OCI-LY7 (cell line): Measurements from ENCODE around the gene ACAN.

Experiments used
- EZH2phosphoT487 ChIP-seq: fragments of 200-600 bp; sonication (generic); IDR thresholded peaks from 2 replicates; pipeline ENCODE4 v1.6.1; 2018; ENCODE audit warnings: low read depth, borderline replicate concordance, mild to moderate bottlenecking, mixed run types, antibody characterized with exemption, low read length, moderate library complexity, mixed read lengths
- TF ChIP-seq, protein P1 (sequence below): fragments of 200-600 bp; sonication (generic); conservative IDR thresholded peaks from 2 replicates; pipeline ENCODE4 v1.5.1; 2014; ENCODE audit warnings: mild to moderate bottlenecking, antibody characterized with exemption, low read length, moderate library complexity, mixed read lengths

DNA sequence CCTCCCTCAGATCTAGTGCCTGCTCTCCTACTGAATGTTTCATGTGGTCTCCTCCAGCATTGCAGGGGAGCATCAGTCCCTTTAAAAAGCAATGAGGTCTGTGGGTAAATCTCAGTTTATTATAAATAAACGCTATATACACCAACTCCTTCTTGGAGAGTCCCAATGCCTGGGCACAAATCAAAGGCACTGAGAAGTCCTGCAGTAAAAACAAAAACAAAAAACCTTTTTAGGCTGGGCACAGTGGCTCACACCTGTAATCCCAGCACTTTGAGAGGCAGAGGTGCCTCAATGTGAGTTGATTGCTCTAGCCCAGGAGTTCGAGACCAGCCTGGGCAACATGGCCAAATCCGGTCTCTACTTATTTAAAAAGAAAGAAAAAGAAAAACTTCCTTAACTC lies 45.0 kb downstream of the ACAN start:
- no peak for TF ChIP-seq EZH2phosphoT487
- TF ChIP-seq, protein P1, sequence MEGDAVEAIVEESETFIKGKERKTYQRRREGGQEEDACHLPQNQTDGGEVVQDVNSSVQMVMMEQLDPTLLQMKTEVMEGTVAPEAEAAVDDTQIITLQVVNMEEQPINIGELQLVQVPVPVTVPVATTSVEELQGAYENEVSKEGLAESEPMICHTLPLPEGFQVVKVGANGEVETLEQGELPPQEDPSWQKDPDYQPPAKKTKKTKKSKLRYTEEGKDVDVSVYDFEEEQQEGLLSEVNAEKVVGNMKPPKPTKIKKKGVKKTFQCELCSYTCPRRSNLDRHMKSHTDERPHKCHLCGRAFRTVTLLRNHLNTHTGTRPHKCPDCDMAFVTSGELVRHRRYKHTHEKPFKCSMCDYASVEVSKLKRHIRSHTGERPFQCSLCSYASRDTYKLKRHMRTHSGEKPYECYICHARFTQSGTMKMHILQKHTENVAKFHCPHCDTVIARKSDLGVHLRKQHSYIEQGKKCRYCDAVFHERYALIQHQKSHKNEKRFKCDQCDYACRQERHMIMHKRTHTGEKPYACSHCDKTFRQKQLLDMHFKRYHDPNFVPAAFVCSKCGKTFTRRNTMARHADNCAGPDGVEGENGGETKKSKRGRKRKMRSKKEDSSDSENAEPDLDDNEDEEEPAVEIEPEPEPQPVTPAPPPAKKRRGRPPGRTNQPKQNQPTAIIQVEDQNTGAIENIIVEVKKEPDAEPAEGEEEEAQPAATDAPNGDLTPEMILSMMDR = no peak
